Brain microvascular endothelial cell (primary cell): Measurements from ENCODE around the gene CLDN20.

ENCODE experiments used
- DNase-seq: peaks from one replicate; pipeline ENCODE4 v3.0.0-alpha.2; 2020
- H3K27ac ChIP-seq: fragments of 250-450 bp; sonication (Bioruptor Pico); 2 replicates; pipeline ENCODE4 v1.5.1; 2020; ENCODE audit warnings: mild to moderate bottlenecking, moderate library complexity
- H3K27me3 ChIP-seq: fragments of 250-450 bp; sonication (Bioruptor Pico); replicated peaks from 2 replicates; pipeline ENCODE4 v1.5.1; 2020; ENCODE audit warnings: mild to moderate bottlenecking
- H3K36me3 ChIP-seq: fragments of 250-450 bp; sonication (Bioruptor Pico); replicated peaks from 2 replicates; pipeline ENCODE4 v1.5.1; 2020; ENCODE audit warnings: mild to moderate bottlenecking
- H3K4me3 ChIP-seq: 2 replicates; pipeline ENCODE4 v1.5.1; 2011; ENCODE audit warnings: low read depth, mild to moderate bottlenecking, control low read depth, low read length, moderate library complexity
- in situ Hi-C: cut with HindIII; loops from 2 replicates; pipeline ENCODE4 v1.10.0; 2017; ENCODE audit warnings: low sequenced_read_pairs, low pct_ligation_motif_present
- TF ChIP-seq, protein P1 (sequence below): IDR thresholded peaks from 2 replicates; pipeline ENCODE4 v1.5.1; 2011; ENCODE audit warnings: low read depth, mild to moderate bottlenecking, moderate library complexity, low read length, control low read depth, inconsistent platforms; ENCODE audit errors: missing control alignments

The CLDN20 gene

DNA sequence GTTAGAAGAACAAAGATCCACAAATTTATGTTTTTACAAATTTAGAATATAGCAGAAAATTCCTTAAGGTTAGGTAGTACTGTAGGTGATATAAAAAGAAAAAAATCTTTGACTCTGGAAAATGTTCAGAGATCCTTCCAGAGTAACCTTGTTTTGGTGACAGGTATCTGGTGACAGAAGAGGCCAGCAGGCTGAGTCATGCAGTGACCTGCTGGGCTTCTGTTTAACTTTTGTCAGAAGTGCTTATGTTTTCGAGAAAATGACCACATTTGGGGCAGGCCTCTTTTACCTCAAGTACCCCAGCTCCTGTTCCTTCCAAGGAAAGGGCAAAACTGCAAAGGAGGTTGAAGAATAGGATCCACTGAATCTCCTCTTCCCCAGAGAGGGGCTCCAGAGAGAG lies 10.5 kb upstream of the CLDN20 start:
- no peak for DNase-seq
- Histone ChIP-seq H3K4me3 (no peak overlapping the region), H3K36me3 (peaks cover 33% of the 10 kb centered on the region), H3K27me3 (no peaks in the 10 kb centered on the region), H3K27ac (no peak overlapping the region)
- TF ChIP-seq, protein P1, sequence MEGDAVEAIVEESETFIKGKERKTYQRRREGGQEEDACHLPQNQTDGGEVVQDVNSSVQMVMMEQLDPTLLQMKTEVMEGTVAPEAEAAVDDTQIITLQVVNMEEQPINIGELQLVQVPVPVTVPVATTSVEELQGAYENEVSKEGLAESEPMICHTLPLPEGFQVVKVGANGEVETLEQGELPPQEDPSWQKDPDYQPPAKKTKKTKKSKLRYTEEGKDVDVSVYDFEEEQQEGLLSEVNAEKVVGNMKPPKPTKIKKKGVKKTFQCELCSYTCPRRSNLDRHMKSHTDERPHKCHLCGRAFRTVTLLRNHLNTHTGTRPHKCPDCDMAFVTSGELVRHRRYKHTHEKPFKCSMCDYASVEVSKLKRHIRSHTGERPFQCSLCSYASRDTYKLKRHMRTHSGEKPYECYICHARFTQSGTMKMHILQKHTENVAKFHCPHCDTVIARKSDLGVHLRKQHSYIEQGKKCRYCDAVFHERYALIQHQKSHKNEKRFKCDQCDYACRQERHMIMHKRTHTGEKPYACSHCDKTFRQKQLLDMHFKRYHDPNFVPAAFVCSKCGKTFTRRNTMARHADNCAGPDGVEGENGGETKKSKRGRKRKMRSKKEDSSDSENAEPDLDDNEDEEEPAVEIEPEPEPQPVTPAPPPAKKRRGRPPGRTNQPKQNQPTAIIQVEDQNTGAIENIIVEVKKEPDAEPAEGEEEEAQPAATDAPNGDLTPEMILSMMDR, result no peak
- in situ Hi-C loops, result loop anchor here (25.0 kb wide), 1 partner anchor 316 kb away; no protein-coding TSS in a partner anchor

DNA sequence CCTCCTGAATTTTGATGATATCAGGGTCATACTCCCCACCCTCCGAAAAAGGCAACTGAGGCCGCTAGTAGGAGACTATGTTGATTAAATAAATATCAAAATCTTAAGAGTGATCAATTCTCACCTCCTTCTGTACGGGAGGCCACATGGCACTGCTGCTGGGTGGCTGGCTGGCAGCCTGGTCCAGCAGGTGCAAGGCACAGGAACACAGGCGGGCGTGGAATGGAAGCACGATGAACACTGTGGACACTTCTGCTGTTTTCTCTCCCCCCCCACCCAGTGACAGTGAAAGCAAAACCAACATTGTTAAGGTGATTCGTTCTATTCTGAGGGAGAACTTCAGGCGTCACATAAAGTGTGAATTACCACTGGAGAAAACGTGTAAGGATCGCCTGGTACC lies 9.7 kb upstream of the CLDN20 start:
- Histone ChIP-seq H3K27me3 (no peaks in the 10 kb centered on the region), H3K36me3 (peaks cover 38% of the 10 kb centered on the region), H3K4me3 (no peak overlapping the region), H3K27ac (no peak overlapping the region)
- in situ Hi-C loops, result loop anchor here (25.0 kb wide), 1 partner anchor 317 kb away; no protein-coding TSS in a partner anchor
- no peak for DNase-seq
- TF ChIP-seq, protein P1, result no peak

DNA sequence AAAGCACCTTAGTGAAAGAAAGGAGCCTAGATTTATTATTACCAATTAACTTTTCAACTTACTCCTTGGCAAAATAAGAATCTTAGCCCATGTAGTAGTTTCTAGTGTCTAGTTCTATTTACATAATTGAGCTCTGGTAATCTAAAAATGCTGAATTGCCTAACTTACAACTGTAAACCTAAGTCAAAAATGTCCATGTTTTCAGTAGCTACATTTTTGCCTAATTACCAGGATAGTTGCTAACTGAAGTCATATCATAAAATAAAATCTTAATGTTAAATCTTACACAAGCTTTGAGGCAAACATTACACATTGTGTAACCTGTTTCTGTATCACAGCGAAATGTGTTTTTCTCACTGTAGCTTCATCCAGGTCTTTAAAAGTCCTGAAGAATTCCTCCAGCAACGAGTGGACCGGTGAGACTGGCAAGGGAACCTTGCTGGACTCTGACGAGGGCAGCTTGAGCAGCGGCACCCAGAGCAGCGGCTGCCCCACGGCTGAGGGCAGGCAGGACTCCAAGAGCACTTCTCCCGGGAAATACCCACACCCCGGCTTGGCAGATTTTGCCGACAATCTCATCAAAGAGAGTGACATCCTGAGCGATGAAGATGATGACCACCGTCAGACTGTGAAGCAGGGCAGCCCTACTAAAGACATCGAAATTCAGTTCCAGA lies 7.6 kb upstream of the CLDN20 start:
- no peak overlapping the region for H3K4me3 ChIP-seq
- TF ChIP-seq, protein P1, result no peak
- H3K27ac ChIP-seq, result no peak overlapping the region
- H3K36me3 ChIP-seq, result peaks cover 50% of the 10 kb centered on the region
- H3K27me3 ChIP-seq, result no peaks in the 10 kb centered on the region
- no peak for DNase-seq
- in situ Hi-C loops, result loop anchor here (25.0 kb wide), 1 partner anchor 319 kb away; no protein-coding TSS in a partner anchor

DNA sequence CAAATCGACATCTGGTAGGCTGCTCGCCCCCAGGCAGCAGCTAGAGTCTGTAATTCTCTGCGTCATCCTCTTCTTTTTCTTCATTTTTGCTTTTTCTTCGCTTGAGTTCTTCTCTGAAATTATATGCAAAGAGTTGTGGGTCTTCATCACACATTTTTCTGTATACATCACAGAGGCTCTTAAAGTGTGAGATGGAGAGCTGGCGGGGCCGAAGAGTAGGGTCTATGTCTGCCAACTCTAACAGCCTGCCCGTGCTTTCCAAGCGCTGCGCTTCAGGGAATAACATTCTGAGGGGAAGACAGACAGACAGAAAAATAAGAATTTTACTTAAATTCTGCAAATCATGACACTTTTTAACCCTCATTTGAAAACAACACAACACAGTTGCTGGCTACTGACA lies 6.0 kb upstream of the CLDN20 start:
- no peak for DNase-seq
- Histone ChIP-seq H3K36me3 (peaks cover 47% of the 10 kb centered on the region), H3K27me3 (no peaks in the 10 kb centered on the region), H3K4me3 (no peak overlapping the region), H3K27ac (no peak overlapping the region)
- TF ChIP-seq, protein P1, result no peak
- in situ Hi-C loops, result loop anchor here (25.0 kb wide), 1 partner anchor 320 kb away; no protein-coding TSS in a partner anchor

DNA sequence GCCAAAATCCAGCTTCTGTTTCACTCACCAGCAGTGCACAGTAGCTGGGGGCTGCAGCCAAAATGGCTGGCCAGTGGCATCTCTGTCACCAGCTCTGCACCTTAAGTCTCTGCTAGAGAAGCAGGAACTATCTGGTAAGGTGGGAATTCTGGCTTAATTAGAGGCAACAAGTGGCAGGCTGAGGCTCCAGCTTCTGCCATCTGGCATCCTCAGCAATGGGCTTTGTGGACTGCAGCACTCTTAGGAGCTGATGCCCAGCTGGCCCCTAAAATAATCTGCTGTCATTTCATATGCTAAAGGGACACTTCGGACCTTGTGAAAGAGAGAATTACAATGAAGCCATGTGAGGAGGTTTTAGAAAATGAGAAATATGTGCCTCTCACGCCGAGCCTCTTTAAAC lies 4.6 kb upstream of the CLDN20 start:
- peaks cover 40% of the 10 kb centered on the region for H3K36me3 ChIP-seq
- no peak overlapping the region for H3K27ac ChIP-seq
- H3K27me3 ChIP-seq, result no peaks in the 10 kb centered on the region
- in situ Hi-C loops, result loop anchor here (25.0 kb wide), 1 partner anchor 322 kb away; no protein-coding TSS in a partner anchor
- TF ChIP-seq, protein P1, result no peak
- DNase-seq, result no peak
- H3K4me3 ChIP-seq, result no peak overlapping the region
